Measurements from ENCODE around the gene TMEM63A. TPM values are rescaled to one million over a fixed set of nuclear protein-coding genes. Genes with fewer than 3 reads are reported as not detected.

Gene TMEM63A
- 3.9 and 5.3 TPM in 2 replicates for total RNA-seq

GRCh38 chr1:225881959-225882693 is at the start of gene TMEM63A:
Gene TMEM63A, minus strand, starts transcription at chr1:225882380. Its CDS starts 4,800 bp downstream, at chr1:225877580.

GRCh38 chr1:225923692-225924555 is 41.7 kb upstream of the TMEM63A start, which contains the start of gene PYCR2:
Gene PYCR2, minus strand, starts transcription at chr1:225924250. Its CDS starts 140 bp downstream, at chr1:225924110.

DNA sequence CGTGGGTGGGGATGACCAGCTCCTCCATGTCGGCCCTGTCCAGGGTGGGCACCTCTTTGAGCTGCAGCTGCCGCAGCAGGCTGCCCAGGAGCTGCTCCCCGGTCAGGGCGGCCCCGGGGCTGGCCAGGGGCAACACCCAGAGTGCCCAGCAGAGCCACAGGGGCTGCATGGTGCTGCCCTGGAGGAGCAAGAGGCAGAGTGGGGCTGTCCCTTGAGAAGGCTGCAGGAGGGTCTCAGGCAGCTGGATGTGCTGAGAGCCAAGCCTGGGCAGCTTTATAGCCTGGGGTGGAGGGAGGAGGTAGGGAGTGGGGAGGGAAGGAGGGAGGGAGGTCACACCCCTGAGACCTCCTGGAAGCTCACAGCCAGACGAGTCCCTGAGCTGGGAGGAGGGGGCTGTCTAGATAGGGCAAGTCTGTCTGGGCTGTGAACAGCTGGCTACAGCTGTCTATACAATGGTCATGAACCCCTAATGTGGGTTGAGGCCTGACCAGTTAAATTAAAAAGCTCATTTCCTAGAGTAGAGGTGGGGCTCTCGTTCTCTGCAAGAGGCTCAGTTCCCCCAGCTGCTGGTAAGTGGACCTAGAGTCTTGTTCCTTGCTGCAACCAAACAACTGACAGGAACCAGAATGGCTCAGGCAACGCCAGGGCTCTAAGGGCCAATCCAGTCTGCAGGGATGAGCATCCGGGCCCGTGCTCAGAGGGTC is 6.9 kb upstream of the TMEM63A start, which contains the start of gene LEFTY1:
Gene LEFTY1 (minus strand): TSS at position 249 of the 704 bp plus-strand sequence. CDS start 80 bp downstream, at position 169.

DNA sequence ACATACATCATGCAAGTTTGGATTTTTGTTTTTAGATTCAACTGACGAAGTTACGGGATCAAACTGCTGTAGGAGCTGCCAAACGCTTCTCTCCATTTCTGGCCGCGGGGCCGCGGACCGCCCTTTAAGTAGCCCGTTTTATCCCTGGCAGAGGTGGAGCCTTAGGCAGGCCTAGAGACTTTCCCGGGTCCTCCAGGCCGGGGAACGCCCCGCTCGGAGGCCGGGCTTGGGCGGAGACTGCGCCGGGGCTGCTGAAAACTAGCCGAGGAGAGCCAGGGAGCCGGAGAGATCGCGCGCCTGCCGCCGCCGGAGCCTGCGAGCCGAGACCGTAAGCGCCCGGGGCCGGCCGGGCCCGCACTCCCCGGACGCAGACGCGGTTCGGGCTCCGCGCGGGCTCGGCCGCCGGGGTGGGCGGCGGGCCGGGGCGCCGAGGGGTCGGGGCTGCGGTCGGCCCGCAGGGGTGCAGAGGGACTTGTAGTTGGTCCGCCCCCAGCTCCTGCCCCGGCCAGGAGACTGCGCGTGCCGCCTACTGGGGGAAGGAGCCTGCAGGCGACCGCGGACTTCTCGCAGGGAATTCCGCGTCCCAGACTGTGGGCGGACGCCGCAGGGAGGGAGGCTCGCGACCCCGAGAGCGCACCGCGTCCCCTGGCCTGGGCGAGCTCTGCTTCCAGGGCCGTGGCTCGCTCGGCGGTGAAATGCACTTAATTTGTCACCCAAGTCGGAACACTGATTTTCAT is 72.2 kb downstream of the TMEM63A start, which contains the start of gene EPHX1:
Gene EPHX1 (plus strand): TSS at position 283 of the 737 bp plus-strand sequence. CDS start 18,606 bp downstream, outside the sequence.

Other genes starting within 250 kb of the TMEM63A start
- gene ENAH, start 229.3 kb downstream of the TMEM63A start, total RNA-seq: 68.4 and 72.3 TPM in 2 replicates
- gene SRP9, start 104.6 kb downstream of the TMEM63A start, total RNA-seq: 171 and 210 TPM in 2 replicates
- 16.9 and 25.8 TPM in 2 replicates for gene EPHX1, start 72.3 kb downstream of the TMEM63A start, total RNA-seq
- not detected in 2 replicates for gene LEFTY1, start 6.8 kb upstream of the TMEM63A start, total RNA-seq
- gene PYCR2, start 41.9 kb upstream of the TMEM63A start, total RNA-seq: 19.8 and 32.4 TPM in 2 replicates
- gene LEFTY2, start 58.8 kb upstream of the TMEM63A start, total RNA-seq: not detected in 2 replicates
- gene SDE2, start 117.0 kb upstream of the TMEM63A start, total RNA-seq: 29.9 and 32.8 TPM in 2 replicates
- 109 and 113 TPM in 2 replicates for gene H3-3A, start 180.3 kb upstream of the TMEM63A start, total RNA-seq